ENCODE measurements around the gene DPP6. TPM values are rescaled to one million over a fixed set of nuclear protein-coding genes. Genes with fewer than 3 reads are reported as not detected.

DPP6 gene
- total and polyA plus RNA-seq, 2 of the 8 experiments (the other 6 are each of a cell fraction or from before 2014, with no cell fraction given), result 4.7 to 6.8 TPM

DNA sequence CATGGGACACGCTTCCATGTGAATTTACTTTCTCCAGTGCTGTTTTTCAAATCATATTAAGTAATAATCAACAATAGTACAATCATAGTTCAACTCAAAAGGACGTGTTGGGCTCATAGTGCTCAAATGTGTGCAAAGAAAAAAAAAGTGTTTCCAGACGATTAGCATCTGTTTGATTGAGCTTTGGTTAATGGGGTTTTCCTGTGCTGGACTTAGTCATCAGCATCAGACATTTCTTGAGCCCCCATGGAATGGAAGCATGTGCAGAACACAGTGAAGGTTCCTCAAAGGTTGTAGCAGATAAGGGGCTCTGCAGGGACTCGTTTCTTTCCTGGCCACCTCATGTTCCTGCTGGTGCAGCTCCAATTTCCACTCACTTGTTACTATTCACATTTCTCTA, 716.8 kb downstream of the DPP6 start:
- Histone ChIP-seq H4K8ac (ENCODE audit: extremely low read depth, insufficient read depth, low read length) (no peak overlapping the region), H4K5ac (ENCODE audit: insufficient read length, low read depth, low read length) (no peak overlapping the region), H2BK5ac (ENCODE audit: low read depth, low read length) (no peak overlapping the region), H3K4me2 (ENCODE audit: insufficient read depth in 1 of 2, low read depth in 2 of 2, low read length in 2 of 2) (no peak overlapping the region), H3K23ac (ENCODE audit: insufficient read length) (no peak overlapping the region), H3K4ac (replicated peaks; ENCODE audit: insufficient read length, low read depth, low read length) (no peak overlapping the region), H3K4me3 (ENCODE audit: extremely low read depth in 1 of 4, insufficient read depth in 2 of 4, low read depth in 3 of 4, low read length in 4 of 4) (no peak overlapping the region), H3K9ac (replicated peaks in 1 of 4; ENCODE audit: extremely low read depth in 1 of 4, low read depth in 3 of 4, low read length in 3 of 4) (no peak overlapping the region), H4K20me1 (replicated peaks in 1 of 2; ENCODE audit: control insufficient read depth in 1 of 2, insufficient read depth in 2 of 2, low read length in 2 of 2) (no peaks in the 10 kb centered on the region), H3K27ac (ENCODE audit: low read depth, low read length) (no peak overlapping the region), H2AK5ac (ENCODE audit: low read depth, low read length) (no peak overlapping the region), H2BK120ac (replicated peaks; ENCODE audit: low read depth, low read length) (no peak overlapping the region), H3K56ac (replicated peaks; ENCODE audit: insufficient read length, low read depth, low read length) (no peak overlapping the region), H3K27me3 (replicated peaks in 1 of 4; ENCODE audit: control insufficient read depth in 3 of 4, extremely low read depth in 1 of 4, insufficient read depth in 3 of 4, low read length in 3 of 4) (no peaks in the 10 kb centered on the region), H2AFZ (ENCODE audit: low read length) (no peak overlapping the region), H2BK20ac (ENCODE audit: low read length) (no peak overlapping the region), H2BK12ac (ENCODE audit: low read depth, low read length) (no peak overlapping the region), H3K9me3 (ENCODE audit: insufficient read depth in 2 of 2, low read depth in 1 of 2, low read length in 1 of 2) (no peaks in the 10 kb centered on the region), H3K23me2 (ENCODE audit: low read depth, low read length) (no peaks in the 10 kb centered on the region), H4K91ac (replicated peaks; ENCODE audit: insufficient read length, low read length) (no peak overlapping the region), H3K36me3 (ENCODE audit: control insufficient read depth in 2 of 4, insufficient read depth in 4 of 4, low read length in 3 of 4) (no peaks in the 10 kb centered on the region), H3K79me2 (ENCODE audit: control insufficient read depth in 1 of 2, insufficient read depth in 2 of 2, low read length in 2 of 2) (no peaks in the 10 kb centered on the region), H3K79me1 (ENCODE audit: low read depth, low read length) (no peaks in the 10 kb centered on the region), H3K18ac (ENCODE audit: extremely low read depth, low read length) (no peak overlapping the region), H3K14ac (ENCODE audit: insufficient read length) (no peak overlapping the region), H2BK15ac (ENCODE audit: low read length) (no peak overlapping the region), H3K4me1 (replicated peaks in 1 of 4; ENCODE audit: control insufficient read depth in 3 of 4, insufficient read depth in 4 of 4, low read length in 3 of 4) (peaks cover 3 to 15% (median 7%) of the 10 kb centered on the region in 4 experiments; a peak in 5 of 7 replicates)
- WGBS, 2 experiments (ENCODE audit: extremely low coverage in 1 of 2, insufficient coverage in 1 of 2, insufficient read length in 1 of 2, insufficient replicate concordance in 2 of 2, low coverage in 1 of 2, low lambda C conversion rate in 2 of 2, missing lambda C conversion rate in 1 of 2), result 91% methylated on average over 4 of the region's 4 CpGs; no CpG with 5 or more reads in 1 of the 2 experiments
- DNase-seq (ENCODE audit: low read depth in 1 of 2, low spot score in 2 of 2), result no peak
- ChIA-PET POLR2A (ENCODE audit: partially characterized antibody) (interaction anchor here (0.7 to 1.3 kb wide), 2 partner anchors 8 to 88 kb away, joined by 3 to 4 read pairs; no protein-coding TSS in a partner anchor), CTCF (ENCODE audit: partially characterized antibody) (interaction anchor here (0.9 to 1.9 kb wide), 8 partner anchors 8 to 71 kb away, joined by 3 to 6 read pairs (median 3); no protein-coding TSS in a partner anchor)
- FAIRE-seq, result no peak
